ENCODE data around the gene SARDH.

SARDH gene

GRCh38 chr9:133777068-133777791 lies 39.1 kb upstream of the SARDH start:
- Histone ChIP-seq H3K27ac (ENCODE audit: low read length) (no peak overlapping the region), H3K4me1 (ENCODE audit: insufficient read depth, low read length) (no peaks in the 10 kb centered on the region), H4K20me1 (ENCODE audit: insufficient read depth, low read length) (no peaks in the 10 kb centered on the region), H3K9me3 (ENCODE audit: insufficient read depth, low read length, severe bottlenecking) (peaks cover 5% of the 10 kb centered on the region), H3K79me2 (ENCODE audit: insufficient read depth, low read length) (no peaks in the 10 kb centered on the region), H2AFZ (ENCODE audit: low read depth, low read length) (no peak overlapping the region), H3K9ac (ENCODE audit: low read depth, low read length) (no peak overlapping the region), H3K27me3 (ENCODE audit: insufficient read depth, low read length, poor library complexity) (no peaks in the 10 kb centered on the region), H3K4me2 (ENCODE audit: insufficient read depth, low read length) (no peak overlapping the region), H3K36me3 (ENCODE audit: insufficient read depth, low read length) (no peaks in the 10 kb centered on the region), H3K4me3 (ENCODE audit: low read depth in 1 of 2, low read length in 2 of 2) (no peak overlapping the region)
- ATAC-seq (ENCODE audit: insufficient read depth, low read depth) (no peak), DNase-seq (no peak)
- TF ChIP-seq CTCF (IDR thresholded peaks at IDR 0.05; ENCODE audit: borderline replicate concordance, extremely low read depth, low read length, poor library complexity, severe bottlenecking), result no peak
- no peak for TF ChIP-seq EZH2 (IDR thresholded peaks at IDR 0.05; ENCODE audit: borderline replicate concordance, low read depth, low read length, severe bottlenecking)

DNA sequence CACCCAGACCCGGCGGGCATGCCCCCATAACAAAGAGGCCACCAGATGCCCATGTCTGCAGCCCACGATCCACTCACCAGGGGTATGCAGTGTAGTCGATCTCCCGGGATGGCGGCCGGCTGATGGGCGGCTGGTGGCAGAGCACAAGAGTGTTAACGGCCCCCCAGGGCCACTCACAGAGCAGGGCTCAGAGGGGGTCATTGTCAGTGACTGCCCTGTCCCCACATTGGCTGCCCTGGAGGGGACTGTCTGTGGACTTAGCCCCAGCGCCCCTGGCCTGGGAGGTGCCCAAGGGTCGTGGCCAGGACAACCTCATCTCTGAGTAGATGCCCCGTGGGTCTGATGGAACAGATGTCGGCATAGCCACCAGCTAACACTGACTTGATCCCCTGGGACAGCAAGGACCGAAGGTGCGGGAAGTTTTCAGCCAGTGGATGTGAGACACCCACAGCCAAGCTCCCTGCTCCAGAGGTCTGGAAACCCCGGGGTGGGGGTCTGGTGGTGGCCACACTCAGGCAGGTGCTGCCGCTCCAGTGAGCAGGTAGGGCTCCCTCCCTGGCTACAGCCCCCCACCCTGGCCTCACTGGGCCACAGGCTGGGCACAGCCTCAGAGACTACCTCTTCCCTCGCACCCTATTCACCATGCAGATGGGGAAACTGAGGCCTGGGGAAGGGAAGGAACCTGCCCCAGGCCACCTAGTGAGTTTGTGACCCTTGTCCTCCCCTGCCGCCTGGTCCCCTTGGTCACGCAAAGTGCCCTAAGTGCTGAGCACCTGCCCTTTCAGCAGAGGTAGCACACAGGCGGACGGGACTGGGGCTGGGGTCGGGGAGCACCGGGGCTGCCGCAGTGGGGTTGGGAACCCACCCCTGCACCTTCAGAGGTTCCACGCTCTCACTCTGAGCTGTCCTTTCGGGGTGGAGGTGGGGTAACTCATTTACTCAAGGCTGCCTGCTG lies 38.1 kb upstream of the SARDH start:
- Histone ChIP-seq H3K4me3 (ENCODE audit: low read depth in 1 of 2, low read length in 2 of 2) (no peak overlapping the region), H3K27ac (ENCODE audit: low read length) (no peak overlapping the region), H2AFZ (ENCODE audit: low read depth, low read length) (no peak overlapping the region), H3K27me3 (ENCODE audit: insufficient read depth, low read length, poor library complexity) (no peaks in the 10 kb centered on the region), H3K4me1 (ENCODE audit: insufficient read depth, low read length) (no peaks in the 10 kb centered on the region), H3K9ac (ENCODE audit: low read depth, low read length) (no peak overlapping the region), H3K9me3 (ENCODE audit: insufficient read depth, low read length, severe bottlenecking) (peaks cover 5% of the 10 kb centered on the region), H3K36me3 (ENCODE audit: insufficient read depth, low read length) (no peaks in the 10 kb centered on the region), H3K79me2 (ENCODE audit: insufficient read depth, low read length) (no peaks in the 10 kb centered on the region), H4K20me1 (ENCODE audit: insufficient read depth, low read length) (no peaks in the 10 kb centered on the region), H3K4me2 (ENCODE audit: insufficient read depth, low read length) (no peak overlapping the region)
- ATAC-seq (ENCODE audit: insufficient read depth, low read depth) (no peak), DNase-seq (no peak)
- no peak for TF ChIP-seq EZH2 (IDR thresholded peaks at IDR 0.05; ENCODE audit: borderline replicate concordance, low read depth, low read length, severe bottlenecking)
- no peak for TF ChIP-seq CTCF (IDR thresholded peaks at IDR 0.05; ENCODE audit: borderline replicate concordance, extremely low read depth, low read length, poor library complexity, severe bottlenecking)

DNA sequence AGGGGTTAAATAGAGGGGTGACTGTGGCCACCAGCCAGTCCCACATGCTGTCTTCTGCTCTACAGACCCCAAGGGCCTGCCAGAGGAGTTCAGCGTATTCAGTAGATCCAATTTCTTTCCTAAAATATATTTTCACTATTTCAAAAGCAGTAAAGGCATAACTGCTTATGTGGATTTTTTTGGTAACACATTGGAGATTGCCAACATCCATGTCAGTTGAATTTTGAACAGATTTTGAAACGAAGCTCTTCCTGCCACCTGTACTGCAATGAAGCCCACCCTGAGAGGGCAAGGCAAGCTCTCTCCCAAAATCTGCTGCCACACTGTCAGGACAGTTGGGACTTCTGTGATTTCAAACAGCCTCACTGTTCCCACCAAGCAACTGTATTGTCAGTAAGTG lies 37.1 kb upstream of the SARDH start:
- H2AFZ ChIP-seq (ENCODE audit: low read depth, low read length), result no peak overlapping the region
- H4K20me1 ChIP-seq (ENCODE audit: insufficient read depth, low read length), result no peaks in the 10 kb centered on the region
- no peak for ATAC-seq (ENCODE audit: insufficient read depth, low read depth)
- no peak for TF ChIP-seq EZH2 (IDR thresholded peaks at IDR 0.05; ENCODE audit: borderline replicate concordance, low read depth, low read length, severe bottlenecking)
- no peak for TF ChIP-seq CTCF (IDR thresholded peaks at IDR 0.05; ENCODE audit: borderline replicate concordance, extremely low read depth, low read length, poor library complexity, severe bottlenecking)
- no peaks in the 10 kb centered on the region for H3K27me3 ChIP-seq (ENCODE audit: insufficient read depth, low read length, poor library complexity)
- H3K36me3 ChIP-seq (ENCODE audit: insufficient read depth, low read length), result no peaks in the 10 kb centered on the region
- H3K27ac ChIP-seq (ENCODE audit: low read length), result no peak overlapping the region
- no peak overlapping the region for H3K4me3 ChIP-seq (ENCODE audit: low read depth in 1 of 2, low read length in 2 of 2)
- H3K9ac ChIP-seq (ENCODE audit: low read depth, low read length), result no peak overlapping the region
- H3K9me3 ChIP-seq (ENCODE audit: insufficient read depth, low read length, severe bottlenecking), result peaks cover 5% of the 10 kb centered on the region
- H3K4me1 ChIP-seq (ENCODE audit: insufficient read depth, low read length), result no peaks in the 10 kb centered on the region
- no peak overlapping the region for H3K4me2 ChIP-seq (ENCODE audit: insufficient read depth, low read length)
- no peaks in the 10 kb centered on the region for H3K79me2 ChIP-seq (ENCODE audit: insufficient read depth, low read length)
- DNase-seq, result no peak
